Transverse colon (tissue), 4 donors: ENCODE data around the gene LACTB.

Source experiments
- POLR2AphosphoS5 ChIP-seq, 3 donors: sonication (generic); formaldehyde crosslinking; IDR thresholded peaks; one replicate each; pipeline ENCODE4 v1.6.1; 2016; ENCODE audit warnings: antibody characterized with exemption in 3 of 3
- TF ChIP-seq, protein P1 (sequence below), 5 experiments: fragments of 200-600 bp in 3 of 5; fragments of 450-650 bp in 2 of 5; sonication (generic) in 3 of 5; IDR thresholded peaks; 1 replicate in 2 of 5; 2 replicates in 3 of 5; pipeline ENCODE4 v1.5.1; 2016 to 2017; ENCODE audit warnings: antibody characterized with exemption in 5 of 5, inconsistent platforms in 3 of 5, mild to moderate bottlenecking in 2 of 5, moderate library complexity in 1 of 5

- TF ChIP-seq, protein P1, sequence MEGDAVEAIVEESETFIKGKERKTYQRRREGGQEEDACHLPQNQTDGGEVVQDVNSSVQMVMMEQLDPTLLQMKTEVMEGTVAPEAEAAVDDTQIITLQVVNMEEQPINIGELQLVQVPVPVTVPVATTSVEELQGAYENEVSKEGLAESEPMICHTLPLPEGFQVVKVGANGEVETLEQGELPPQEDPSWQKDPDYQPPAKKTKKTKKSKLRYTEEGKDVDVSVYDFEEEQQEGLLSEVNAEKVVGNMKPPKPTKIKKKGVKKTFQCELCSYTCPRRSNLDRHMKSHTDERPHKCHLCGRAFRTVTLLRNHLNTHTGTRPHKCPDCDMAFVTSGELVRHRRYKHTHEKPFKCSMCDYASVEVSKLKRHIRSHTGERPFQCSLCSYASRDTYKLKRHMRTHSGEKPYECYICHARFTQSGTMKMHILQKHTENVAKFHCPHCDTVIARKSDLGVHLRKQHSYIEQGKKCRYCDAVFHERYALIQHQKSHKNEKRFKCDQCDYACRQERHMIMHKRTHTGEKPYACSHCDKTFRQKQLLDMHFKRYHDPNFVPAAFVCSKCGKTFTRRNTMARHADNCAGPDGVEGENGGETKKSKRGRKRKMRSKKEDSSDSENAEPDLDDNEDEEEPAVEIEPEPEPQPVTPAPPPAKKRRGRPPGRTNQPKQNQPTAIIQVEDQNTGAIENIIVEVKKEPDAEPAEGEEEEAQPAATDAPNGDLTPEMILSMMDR (IDR thresholded peaks at IDR 0.05) = peak in 3 of 5 experiments; percentile 10 to 30 (median 25)
- TF ChIP-seq POLR2AphosphoS5 (IDR thresholded peaks at IDR 0.05) = no peak
These were observed 36.3 kb downstream of the LACTB start for GRCh38 chr15:63157891-63158431.
